ENCODE data around the gene EFCAB8. TPM values are rescaled to one million over a fixed set of nuclear protein-coding genes. Genes with fewer than 3 reads are reported as not detected.

Gene EFCAB8
- total RNA-seq, 1 donor from 2014 or later: not detected

DNA sequence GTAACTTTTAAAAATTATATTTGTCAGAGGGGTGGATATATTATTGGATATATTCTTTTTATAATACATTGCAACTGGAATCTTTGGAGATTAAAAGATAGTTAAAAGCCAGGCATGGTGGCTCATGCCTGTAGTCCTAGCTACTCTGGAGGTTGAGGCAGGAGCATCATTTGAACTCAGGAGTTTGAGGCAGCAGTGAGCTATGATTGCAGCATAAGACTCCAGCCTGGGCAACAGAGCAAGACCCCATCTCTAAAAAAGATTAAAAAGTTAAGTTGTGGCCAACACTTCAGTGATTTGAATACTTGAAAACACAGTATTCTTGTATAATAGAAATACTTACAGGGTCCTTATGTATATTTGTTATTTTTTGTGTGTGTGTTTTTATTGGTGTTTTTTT, 23.8 kb upstream of the EFCAB8 start:
- Histone ChIP-seq H3K36me3 (peaks cover 45 to 53% of the 10 kb centered on the region in 2 donors), H3K4me1 (no peaks in the 10 kb centered on the region), H3K4me3 (no peak overlapping the region), H3K27ac (no peak overlapping the region), H3K27me3 (no peaks in the 10 kb centered on the region), H3K9me3 (no peaks in the 10 kb centered on the region)
- TF ChIP-seq, protein P1, sequence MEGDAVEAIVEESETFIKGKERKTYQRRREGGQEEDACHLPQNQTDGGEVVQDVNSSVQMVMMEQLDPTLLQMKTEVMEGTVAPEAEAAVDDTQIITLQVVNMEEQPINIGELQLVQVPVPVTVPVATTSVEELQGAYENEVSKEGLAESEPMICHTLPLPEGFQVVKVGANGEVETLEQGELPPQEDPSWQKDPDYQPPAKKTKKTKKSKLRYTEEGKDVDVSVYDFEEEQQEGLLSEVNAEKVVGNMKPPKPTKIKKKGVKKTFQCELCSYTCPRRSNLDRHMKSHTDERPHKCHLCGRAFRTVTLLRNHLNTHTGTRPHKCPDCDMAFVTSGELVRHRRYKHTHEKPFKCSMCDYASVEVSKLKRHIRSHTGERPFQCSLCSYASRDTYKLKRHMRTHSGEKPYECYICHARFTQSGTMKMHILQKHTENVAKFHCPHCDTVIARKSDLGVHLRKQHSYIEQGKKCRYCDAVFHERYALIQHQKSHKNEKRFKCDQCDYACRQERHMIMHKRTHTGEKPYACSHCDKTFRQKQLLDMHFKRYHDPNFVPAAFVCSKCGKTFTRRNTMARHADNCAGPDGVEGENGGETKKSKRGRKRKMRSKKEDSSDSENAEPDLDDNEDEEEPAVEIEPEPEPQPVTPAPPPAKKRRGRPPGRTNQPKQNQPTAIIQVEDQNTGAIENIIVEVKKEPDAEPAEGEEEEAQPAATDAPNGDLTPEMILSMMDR (IDR thresholded peaks at IDR 0.05): no peak
- DNase-seq (ENCODE audit: low spot score in 2 of 2): no peak
- intact Hi-C loops (cut with DNase I): no loop called here

DNA sequence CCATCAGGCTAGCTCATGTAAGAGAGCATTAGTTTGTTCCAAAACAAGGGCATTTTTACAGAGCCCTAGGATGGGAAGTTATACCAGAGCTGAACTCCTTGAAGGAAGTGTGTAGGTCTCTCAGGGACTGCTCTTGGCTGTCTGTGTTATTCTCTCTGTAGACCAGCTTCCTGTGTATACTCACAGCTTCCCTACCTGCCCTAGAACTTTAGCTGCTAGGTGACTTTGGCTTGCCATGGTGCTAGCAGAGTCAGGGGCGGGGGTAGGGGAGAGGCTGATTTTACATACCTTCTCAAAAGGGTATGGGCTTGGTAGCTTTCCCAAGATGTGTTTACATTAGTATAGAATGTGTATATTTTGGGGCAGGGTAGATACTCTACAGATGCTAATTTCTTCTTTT, 21.6 kb upstream of the EFCAB8 start:
- intact Hi-C loops (cut with DNase I): no loop called here

DNA sequence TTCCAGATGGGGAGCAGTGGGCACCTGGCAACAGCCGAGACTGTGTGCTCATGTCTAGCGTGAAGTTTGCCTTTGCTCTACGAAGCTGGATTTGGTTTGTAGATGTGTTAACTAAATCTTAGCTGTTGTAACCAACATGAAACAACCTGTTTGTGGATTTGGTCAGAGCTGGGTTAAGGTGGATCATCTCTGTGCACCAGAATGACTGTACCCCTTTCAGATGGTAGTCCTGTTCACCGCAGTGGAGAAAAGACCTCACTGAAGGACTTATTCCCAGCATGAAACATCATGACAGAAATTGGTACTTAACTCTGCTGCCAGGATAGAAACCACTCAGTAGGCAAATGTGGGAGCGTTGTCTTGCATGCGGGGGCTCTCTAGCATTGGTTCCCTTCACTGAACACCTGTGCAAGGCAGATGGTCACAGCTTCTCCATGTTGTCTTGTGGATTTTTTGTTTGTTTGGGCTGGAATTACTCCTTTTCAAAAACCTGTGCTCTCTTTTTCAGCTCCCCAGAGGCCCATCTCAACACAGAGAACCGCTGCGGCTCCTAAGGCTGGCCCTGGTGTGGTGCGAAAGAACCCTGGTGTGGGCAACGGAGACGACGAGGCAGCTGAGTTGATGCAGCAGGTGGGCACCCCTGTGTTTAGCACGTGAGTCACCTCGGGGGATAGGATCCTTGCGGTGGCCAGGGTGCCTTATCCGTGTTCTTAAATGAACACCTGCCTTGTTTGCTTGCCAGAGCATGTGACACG, 19.3 kb upstream of the EFCAB8 start:
- Histone ChIP-seq H3K9me3 (no peaks in the 10 kb centered on the region), H3K36me3 (peaks cover 65 to 80% of the 10 kb centered on the region in 2 donors), H3K27ac (no peak overlapping the region), H3K4me3 (no peak overlapping the region), H3K27me3 (no peaks in the 10 kb centered on the region), H3K4me1 (no peaks in the 10 kb centered on the region)
- intact Hi-C loops (cut with DNase I): no loop called here
- DNase-seq (ENCODE audit: low spot score in 2 of 2): no peak
- TF ChIP-seq, protein P1 (IDR thresholded peaks at IDR 0.05): no peak

More for the DNA sequence above, 21.6 kb upstream of the EFCAB8 start:
- Histone ChIP-seq H3K27ac (no peak overlapping the region), H3K36me3 (peaks cover 62 to 73% of the 10 kb centered on the region in 2 donors), H3K9me3 (no peaks in the 10 kb centered on the region), H3K4me1 (no peaks in the 10 kb centered on the region), H3K4me3 (no peak overlapping the region), H3K27me3 (no peaks in the 10 kb centered on the region)
- no peak for DNase-seq (ENCODE audit: low spot score in 2 of 2)
- TF ChIP-seq, protein P1 (IDR thresholded peaks at IDR 0.05): no peak

DNA sequence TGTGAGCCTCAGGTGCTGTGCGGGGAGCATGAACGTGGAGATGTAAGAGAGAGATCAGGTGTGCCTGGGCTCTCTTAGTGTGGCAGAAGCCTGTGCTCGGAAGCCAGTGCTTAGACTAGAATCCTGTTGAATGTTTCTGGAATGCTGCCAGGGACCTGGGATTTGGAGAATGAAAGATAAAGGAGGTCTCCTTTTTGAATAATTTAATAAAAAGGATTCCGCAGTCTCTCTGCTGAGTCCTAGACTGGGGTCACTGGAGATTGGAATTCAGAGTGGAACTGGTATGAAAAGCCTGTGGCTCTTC, 18.8 kb upstream of the EFCAB8 start:
- Histone ChIP-seq H3K9me3 (no peaks in the 10 kb centered on the region), H3K4me3 (no peak overlapping the region), H3K4me1 (no peaks in the 10 kb centered on the region), H3K27me3 (no peaks in the 10 kb centered on the region), H3K36me3 (peaks cover 66 to 81% of the 10 kb centered on the region in 2 donors), H3K27ac (no peak overlapping the region)
- no peak for DNase-seq (ENCODE audit: low spot score in 2 of 2)
- TF ChIP-seq, protein P1 (IDR thresholded peaks at IDR 0.05): no peak
- intact Hi-C loops (cut with DNase I): no loop called here

DNA sequence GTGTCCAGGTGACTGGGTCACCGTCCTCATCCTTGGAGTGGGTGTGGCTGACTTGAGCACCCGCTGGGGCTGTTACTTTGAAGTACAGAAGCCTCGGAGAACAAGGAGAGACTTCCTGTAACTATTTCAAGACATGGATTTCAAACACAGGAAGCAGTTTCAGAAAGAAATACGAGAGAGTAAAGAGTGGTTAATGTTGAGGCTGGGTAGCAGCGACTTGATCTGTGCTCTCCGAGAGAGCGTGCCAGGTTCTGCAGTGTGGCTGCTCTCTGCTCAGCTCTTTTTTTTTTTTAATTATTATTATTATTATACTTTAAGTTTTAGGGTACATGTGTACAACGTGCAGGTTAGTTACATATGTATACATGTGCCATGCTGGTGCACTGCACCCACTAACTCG, 17.5 kb upstream of the EFCAB8 start:
- no peaks in the 10 kb centered on the region for H3K27me3 ChIP-seq
- DNase-seq (ENCODE audit: low spot score in 2 of 2): no peak
- H3K9me3 ChIP-seq: no peaks in the 10 kb centered on the region
- TF ChIP-seq, protein P1 (IDR thresholded peaks at IDR 0.05): no peak
- no peak overlapping the region for H3K27ac ChIP-seq
- H3K4me1 ChIP-seq: no peaks in the 10 kb centered on the region
- intact Hi-C loops (cut with DNase I): no loop called here
- H3K4me3 ChIP-seq: no peak overlapping the region
- H3K36me3 ChIP-seq: peaks cover 76 to 86% of the 10 kb centered on the region in 2 donors
